HL-60/S4 (cell line): ENCODE data around the gene MAT1A.

Experiments used
- in situ Hi-C: fragments of 300-500 bp; cut with MboI; formaldehyde crosslinking; loops from 2 replicates; pipeline ENCODE4 v1.14.3; 2022; ENCODE audit warnings: low sequenced_read_pairs

The MAT1A gene

GRCh38 chr10:80236457-80236856, 53.0 kb downstream of the MAT1A start:
- in situ Hi-C loops = loop anchor here (25.0 kb wide), 1 partner anchor 299 kb away; the partner anchor contains the start of gene SFTPD

DNA sequence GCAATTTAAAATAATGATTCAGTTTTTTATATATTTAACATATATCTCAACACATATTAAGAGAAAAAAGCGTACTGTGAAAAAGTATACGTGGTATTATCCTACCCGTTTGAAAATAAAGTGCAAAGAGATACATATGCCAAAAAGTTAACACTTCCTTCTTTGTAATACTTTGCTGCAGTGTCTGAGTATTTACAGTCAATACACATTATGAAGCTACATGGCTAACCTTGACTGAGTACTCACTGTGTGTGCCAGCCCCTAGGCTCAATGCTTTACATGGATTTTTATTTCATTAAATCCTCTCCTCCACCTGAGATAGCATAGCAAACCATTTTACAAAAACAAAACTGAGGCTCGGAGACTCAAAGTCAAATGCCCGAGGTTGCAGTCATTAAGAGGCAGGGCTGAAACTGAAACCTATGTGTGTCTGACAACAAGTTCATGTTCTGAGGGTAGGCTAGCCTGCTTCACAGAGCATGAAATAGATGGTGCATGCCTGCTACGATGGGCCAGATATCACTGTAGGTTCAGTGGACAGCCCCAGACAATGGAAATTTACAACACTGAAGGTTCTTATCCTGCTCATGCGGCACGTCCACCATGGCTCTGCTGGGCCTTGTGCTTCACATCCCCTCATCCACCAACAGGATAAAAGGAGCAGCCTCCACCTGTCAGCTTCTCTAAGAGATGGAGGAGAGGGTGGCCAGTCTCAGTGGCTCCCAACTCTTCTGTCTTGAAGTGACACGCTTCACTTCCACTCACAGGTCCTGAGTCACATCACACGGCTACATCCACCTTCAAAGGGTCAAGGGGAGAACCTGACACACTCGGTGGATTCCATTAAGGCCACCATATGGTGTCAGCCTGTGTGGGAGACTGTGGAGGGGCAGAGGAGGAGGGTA, 54.9 kb downstream of the MAT1A start:
- in situ Hi-C loops = loop anchor here (25.0 kb wide), 1 partner anchor 297 kb away; the partner anchor contains the start of gene SFTPD

- in situ Hi-C loops = loop anchor here (25.0 kb wide), 1 partner anchor 297 kb away; the partner anchor contains the start of gene SFTPD
Observed at GRCh38 chr10:80233871-80234270, 55.6 kb downstream of the MAT1A start.

DNA sequence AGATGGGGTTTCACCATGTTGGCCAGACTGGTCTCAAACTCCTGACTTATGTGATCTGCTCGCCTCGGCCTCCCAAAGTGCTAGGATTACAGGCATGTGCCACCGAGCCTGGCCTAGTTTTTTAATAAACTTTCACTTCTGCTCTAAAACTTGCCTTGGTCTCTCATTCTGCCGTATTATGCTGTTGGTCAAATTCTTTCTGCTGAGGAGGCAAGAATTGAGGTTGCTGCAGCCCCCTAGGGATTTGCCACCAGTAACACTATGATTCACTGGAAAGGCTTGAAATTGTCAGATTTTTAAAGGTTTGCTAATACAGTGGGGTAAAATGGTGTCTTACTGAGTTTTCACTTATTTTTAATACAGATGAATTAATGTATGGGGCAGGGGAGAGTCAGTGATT, 62.7 kb downstream of the MAT1A start:
- in situ Hi-C loops = loop anchor here (25.0 kb wide), 1 partner anchor 289 kb away; the partner anchor contains the start of gene SFTPD

- in situ Hi-C loops = loop anchor here (25.0 kb wide), 1 partner anchor 711 kb away; the partner anchor contains the start of gene EIF5AL1
Observed at GRCh38 chr10:80223031-80223419, 66.4 kb downstream of the MAT1A start.
